ENCODE measurements around the gene SIGLEC5. TPM values are rescaled to one million over a fixed set of nuclear protein-coding genes. Genes with fewer than 3 reads are reported as not detected.

The SIGLEC5 gene
- total and polyA plus RNA-seq, 2 of the 4 experiments (the other 2 are of a cell fraction) = not detected

GRCh38 chr19:51626675-51627074 is 3.5 kb downstream of the SIGLEC5 start:
- H3K4me3 ChIP-seq (ENCODE audit: insufficient read depth, low read depth, low read length) = no peak overlapping the region
- H2AK9ac ChIP-seq (replicated peaks; ENCODE audit: low read depth, low read length, poor library complexity) = no peak overlapping the region
- H3K9me1 ChIP-seq (ENCODE audit: insufficient read depth, low read length) = no peaks in the 10 kb centered on the region
- no peak overlapping the region for H3K4me2 ChIP-seq (ENCODE audit: low read depth, low read length)
- in situ Hi-C loops (cut with MboI; ENCODE audit: low sequenced_read_pairs) = no loop called here
- H2AK5ac ChIP-seq (ENCODE audit: low read depth, low read length) = no peak overlapping the region
- H3K4me1 ChIP-seq (ENCODE audit: control insufficient read depth, insufficient read depth, low read length) = no peaks in the 10 kb centered on the region
- no peak overlapping the region for H2BK5ac ChIP-seq (ENCODE audit: low read depth, low read length, poor library complexity, severe bottlenecking)
- WGBS, 2 experiments (ENCODE audit: extremely low coverage in 2 of 2, insufficient read length in 1 of 2) = no CpG with 5 or more reads among the region's 2 CpGs
- H4K5ac ChIP-seq (ENCODE audit: low read depth, low read length) = no peak overlapping the region
- H3K14ac ChIP-seq (replicated peaks; ENCODE audit: low read depth, low read length) = no peak overlapping the region
- H2BK120ac ChIP-seq (ENCODE audit: low read depth, low read length) = no peak overlapping the region
- no peak overlapping the region for H2BK15ac ChIP-seq (ENCODE audit: low read depth, low read length)
- no peak overlapping the region for H3K23ac ChIP-seq (ENCODE audit: low read depth, low read length)
- DNase-seq = no peak
- H3K56ac ChIP-seq (ENCODE audit: extremely low read depth, insufficient read depth, low read length) = no peak overlapping the region
- CTCF ChIA-PET = no interaction called here
- H3K36me3 ChIP-seq (ENCODE audit: control insufficient read depth, insufficient read depth, low read length) = no peaks in the 10 kb centered on the region
- H4K8ac ChIP-seq (ENCODE audit: low read depth in 2 of 2, low read length in 2 of 2) = no peak overlapping the region
- no peak overlapping the region for H2BK20ac ChIP-seq (ENCODE audit: low read depth, low read length)
- no peak overlapping the region for H3K9ac ChIP-seq (ENCODE audit: low read depth, low read length)
- no peak overlapping the region for H3K27ac ChIP-seq (ENCODE audit: insufficient read depth, low read length)
- TF ChIP-seq FOS (IDR thresholded peaks at IDR 0.05; ENCODE audit: low read depth, low read length) (no peak), NFE2L2 (IDR thresholded peaks at IDR 0.05; ENCODE audit: low read depth, low read length) (no peak), MAFK (IDR thresholded peaks at IDR 0.05; ENCODE audit: low read depth, low read length) (no peak), MAZ (IDR thresholded peaks at IDR 0.05; ENCODE audit: borderline replicate concordance, low read depth, low read length) (no peak), ELK1 (IDR thresholded peaks at IDR 0.05; ENCODE audit: borderline replicate concordance, low read depth, low read length) (no peak), CHD1 (IDR thresholded peaks at IDR 0.05; ENCODE audit: low read depth, low read length) (no peak), MXI1 (IDR thresholded peaks at IDR 0.05; ENCODE audit: borderline replicate concordance, low read depth, low read length) (no peak), RFX5 (IDR thresholded peaks at IDR 0.05; ENCODE audit: low read depth, low read length) (no peak), POLR2A (IDR thresholded peaks at IDR 0.05; ENCODE audit: low read depth, low read length) (no peak), RAD21 (IDR thresholded peaks at IDR 0.05; ENCODE audit: low read length) (no peak), SMC3 (IDR thresholded peaks at IDR 0.05; ENCODE audit: low read depth, low read length) (no peak), RCOR1 (IDR thresholded peaks at IDR 0.05; ENCODE audit: insufficient replicate concordance, low read length) (no peak), CTCF (conservative IDR thresholded peaks at IDR 0.05; ENCODE audit: low read depth, low read length) (no peak)
- no peak overlapping the region for H3K18ac ChIP-seq (ENCODE audit: low read depth, low read length)
- H3K27me3 ChIP-seq (ENCODE audit: control insufficient read depth, insufficient read depth, low read length) = no peaks in the 10 kb centered on the region
- dilution Hi-C loops (cut with HindIII; ENCODE audit: low sequenced_read_pairs, unreplicated experiment) = no loop called here
- H4K91ac ChIP-seq (ENCODE audit: insufficient read depth, low read depth, low read length) = no peak overlapping the region
- H3K79me1 ChIP-seq (ENCODE audit: low read depth in 1 of 2, low read length in 2 of 2) = no peaks in the 10 kb centered on the region
- H3K9me3 ChIP-seq (ENCODE audit: control insufficient read depth, insufficient read depth, low read length) = no peaks in the 10 kb centered on the region
- POLR2A ChIA-PET (ENCODE audit: unreplicated experiment) = no interaction called here
- no peak overlapping the region for H2AFZ ChIP-seq (replicated peaks; ENCODE audit: low read length, poor library complexity)
- no peak for ATAC-seq (ENCODE audit: low read depth)
- H4K20me1 ChIP-seq (ENCODE audit: insufficient read depth, low read length) = no peaks in the 10 kb centered on the region
- BruUV-seq (replicated peaks) = no TSS peak
- intact Hi-C loops (cut with micrococcal nuclease) = no loop called here
- H3K4ac ChIP-seq (ENCODE audit: low read depth, low read length) = no peak overlapping the region
